Measurements from ENCODE around the gene RAB24.
"Not testable (repeated sequence)": the region's sequence is repeated elsewhere in the genome, so short reads cannot be mapped to it uniquely, and the experiment has no call there.

RAB24 gene

GRCh38 chr5:177310332-177310731 lies 6.8 kb upstream of the RAB24 start:
- no peak for DNase-seq

GRCh38 chr5:177309351-177310191 lies 6.1 kb upstream of the RAB24 start:
- peak; percentile 70 for DNase-seq

GRCh38 chr5:177308740-177309139 lies 5.2 kb upstream of the RAB24 start:
- DNase-seq: no peak

GRCh38 chr5:177307544-177308363 lies 4.2 kb upstream of the RAB24 start:
- DNase-seq: no peak

GRCh38 chr5:177306674-177307543 lies 3.4 kb upstream of the RAB24 start:
- no peak for DNase-seq

- not testable (repeated sequence) for DNase-seq
These were observed 2.7 kb upstream of the RAB24 start for GRCh38 chr5:177306103-177306640.

GRCh38 chr5:177304392-177305119 lies 1.0 kb upstream of the RAB24 start:
- DNase-seq: no peak

- no peak for DNase-seq
These were observed 439 bp upstream of the RAB24 start for GRCh38 chr5:177303925-177304391.

- no peak for DNase-seq
These were observed 987 bp downstream of the RAB24 start for GRCh38 chr5:177302354-177303110.

GRCh38 chr5:177301503-177302165 lies 1.9 kb downstream of the RAB24 start:
- no peak for DNase-seq

GRCh38 chr5:177300951-177301350 lies 2.6 kb downstream of the RAB24 start:
- no peak for DNase-seq

GRCh38 chr5:177300236-177300880 lies 3.2 kb downstream of the RAB24 start:
- DNase-seq: peak; percentile 61

- DNase-seq: no peak
These were observed 3.8 kb downstream of the RAB24 start for GRCh38 chr5:177299697-177300096.

GRCh38 chr5:177297922-177298321 lies 5.6 kb downstream of the RAB24 start:
- DNase-seq: no peak

GRCh38 chr5:177296581-177296980 lies 6.9 kb downstream of the RAB24 start:
- DNase-seq: no peak

- DNase-seq: no peak
These were observed 7.6 kb downstream of the RAB24 start for GRCh38 chr5:177295924-177296323.

GRCh38 chr5:177294632-177295031 lies 8.9 kb downstream of the RAB24 start:
- no peak for DNase-seq

- no peak for DNase-seq
These were observed 9.5 kb downstream of the RAB24 start for GRCh38 chr5:177293819-177294581.

- DNase-seq: no peak
These were observed 11.8 kb downstream of the RAB24 start for GRCh38 chr5:177291735-177292134.
